Ureter (tissue), 1 donor: ENCODE measurements around the gene LYRM4. TPM values are rescaled to one million over a fixed set of nuclear protein-coding genes. Genes with fewer than 3 reads are reported as not detected.
"Not testable (repeated sequence)": the region's sequence is repeated elsewhere in the genome, so short reads cannot be mapped to it uniquely, and the experiment has no call there.

Source experiments
- DNase-seq: peaks from one replicate; pipeline ENCODE4 v3.0.0-alpha.2; 2020; ENCODE audit warnings: low spot score
- total RNA-seq: library from RNA; stranded (reverse); gene quantifications from one replicate; pipeline ENCODE4 v1.2.4, GENCODE V29; 2023
- donor health status: DM: yes; HTN: yes; CAD: no.

LYRM4 gene
- total RNA-seq, 1 donor from 2014 or later: 33.5 TPM

DNA sequence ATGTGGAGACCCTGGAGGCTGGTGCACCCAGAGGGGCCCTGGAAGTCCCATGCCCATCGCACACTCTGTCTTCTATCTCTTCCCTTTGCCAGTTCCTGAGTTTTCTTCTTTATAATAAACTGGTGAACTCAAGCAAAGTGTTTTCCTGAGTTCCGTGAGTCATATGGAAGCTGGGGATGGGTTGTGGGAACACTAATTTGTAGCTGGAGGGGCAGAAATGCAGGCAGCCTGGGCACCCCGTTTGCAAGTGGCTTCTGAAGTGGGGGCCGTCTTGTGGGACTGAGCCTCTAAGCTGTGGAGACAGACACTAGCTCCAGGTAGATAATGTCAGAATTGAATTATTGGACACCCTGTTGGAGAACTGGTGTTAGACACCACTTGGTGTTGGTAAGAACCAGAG lies 178.8 kb downstream of the LYRM4 start:
- no peak for DNase-seq

DNA sequence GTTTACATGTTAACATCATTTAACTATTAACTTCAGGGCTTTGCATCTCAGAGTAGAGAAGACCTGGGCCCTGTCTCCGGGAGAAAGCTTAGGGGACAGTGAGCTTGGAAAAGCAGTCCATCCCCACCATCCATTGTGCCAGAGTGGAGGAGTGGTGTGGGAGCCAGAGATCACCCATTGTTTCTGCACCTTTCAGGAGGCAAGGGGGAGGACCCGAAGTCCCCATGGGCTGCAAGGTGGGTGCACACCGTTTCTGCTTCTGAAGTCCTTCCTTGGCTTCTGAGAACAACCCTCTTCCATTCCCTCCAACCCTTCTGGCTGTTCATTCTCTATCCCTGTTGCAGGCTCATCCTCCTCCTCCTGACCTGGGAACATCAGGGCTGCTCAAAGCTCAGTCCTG lies 179.6 kb downstream of the LYRM4 start:
- DNase-seq: no peak

DNA sequence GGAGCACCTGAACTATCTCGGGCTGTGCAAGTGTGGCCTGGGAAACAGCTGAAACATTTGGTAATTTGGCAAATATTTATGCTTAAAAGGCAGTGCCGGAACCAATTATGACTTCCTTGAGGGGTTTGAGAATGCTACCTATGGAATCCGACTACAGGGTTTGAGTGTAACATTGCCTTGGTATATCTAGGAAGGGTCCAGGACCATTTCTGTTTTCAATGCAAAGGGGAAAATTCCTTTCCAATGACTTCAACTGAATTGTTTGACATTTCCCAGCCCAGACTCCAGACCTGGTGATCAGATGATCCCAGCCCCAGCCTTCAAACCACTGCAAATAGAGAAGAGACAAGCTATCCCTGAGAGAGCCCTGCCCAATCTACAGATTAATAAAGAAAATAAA lies 180.2 kb downstream of the LYRM4 start:
- DNase-seq: no peak

DNA sequence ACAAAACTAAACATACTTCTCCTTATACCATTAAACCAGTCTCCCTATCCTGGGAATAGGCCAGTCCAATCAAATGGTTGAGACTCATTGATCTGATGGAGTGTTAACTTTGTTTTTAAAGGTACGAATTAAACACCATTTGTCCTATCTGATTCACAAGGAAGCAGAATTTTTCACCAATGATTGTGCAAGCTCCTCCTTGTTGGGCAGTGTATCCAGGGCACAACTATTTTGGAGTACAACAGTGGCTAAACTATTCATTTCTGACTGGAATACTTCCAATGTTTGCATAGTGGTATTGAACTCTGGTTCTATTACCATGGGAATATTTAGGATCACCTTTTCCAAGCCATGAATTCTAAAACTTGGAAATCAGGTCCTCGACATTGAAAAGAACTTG lies 181.1 kb downstream of the LYRM4 start:
- DNase-seq: no peak

DNA sequence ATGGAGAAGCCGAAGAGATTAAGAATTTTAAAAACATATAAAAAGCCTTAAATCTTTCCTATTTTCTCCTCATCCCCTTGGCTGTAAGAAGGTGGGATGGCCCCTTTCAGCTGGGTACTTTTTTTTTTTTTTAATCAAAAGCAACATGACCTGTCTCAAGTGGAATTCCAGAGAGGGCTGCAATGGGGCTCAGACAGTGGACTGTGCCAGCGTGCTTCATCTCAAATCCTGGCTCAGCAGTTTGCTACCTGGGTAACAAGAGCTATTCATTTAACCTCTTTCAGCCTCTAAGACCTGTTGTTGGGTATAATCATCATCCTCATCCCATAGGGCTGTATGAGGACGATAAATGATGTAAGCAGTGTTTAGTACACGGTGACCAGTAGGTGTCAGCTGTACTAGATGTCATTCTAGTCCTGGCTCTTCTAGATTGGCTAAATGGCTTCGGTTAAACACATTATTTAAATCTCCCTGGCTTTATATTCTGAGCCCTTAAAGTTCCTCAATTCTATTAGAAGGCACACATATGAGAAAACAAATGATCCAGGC lies 182.6 kb downstream of the LYRM4 start:
- no peak for DNase-seq

DNA sequence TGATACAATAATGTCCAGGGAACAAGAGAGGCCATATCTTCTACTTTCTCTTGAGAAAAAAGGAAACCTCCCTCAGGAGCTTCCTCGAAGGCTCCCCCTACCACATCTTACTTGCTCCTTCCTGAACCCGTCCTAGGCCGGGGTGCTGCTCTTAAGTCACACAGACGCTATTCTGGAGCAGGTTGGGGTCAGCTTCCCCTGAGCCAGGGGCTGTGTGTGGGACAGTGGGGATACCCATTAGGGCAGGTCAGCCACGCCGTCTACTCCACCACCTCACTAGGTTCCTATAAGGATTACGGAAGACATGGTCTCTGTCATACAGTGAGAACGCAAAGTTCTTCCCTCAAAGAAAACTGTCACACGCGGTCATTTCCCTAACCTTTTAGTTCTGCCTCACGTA lies 183.8 kb downstream of the LYRM4 start:
- DNase-seq: no peak

DNA sequence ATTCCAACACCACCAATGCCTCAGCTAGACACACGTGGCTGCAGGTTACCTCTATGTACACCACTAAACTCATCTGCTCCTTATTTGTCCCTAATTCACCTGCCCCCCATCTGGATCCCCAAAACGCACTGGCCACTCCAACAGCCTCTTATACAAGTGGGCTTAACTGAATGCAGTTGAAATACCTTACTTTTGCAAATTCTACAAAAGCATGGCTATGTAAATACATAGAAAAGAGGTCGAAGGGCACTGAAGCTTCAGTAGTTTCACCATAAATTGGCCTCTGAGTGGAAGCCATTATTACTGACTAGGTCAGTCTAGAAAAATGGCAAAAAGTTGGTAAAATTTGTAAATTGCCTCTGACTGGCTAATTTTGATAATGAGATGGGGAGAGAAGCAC lies 186.8 kb downstream of the LYRM4 start:
- DNase-seq: no peak

DNA sequence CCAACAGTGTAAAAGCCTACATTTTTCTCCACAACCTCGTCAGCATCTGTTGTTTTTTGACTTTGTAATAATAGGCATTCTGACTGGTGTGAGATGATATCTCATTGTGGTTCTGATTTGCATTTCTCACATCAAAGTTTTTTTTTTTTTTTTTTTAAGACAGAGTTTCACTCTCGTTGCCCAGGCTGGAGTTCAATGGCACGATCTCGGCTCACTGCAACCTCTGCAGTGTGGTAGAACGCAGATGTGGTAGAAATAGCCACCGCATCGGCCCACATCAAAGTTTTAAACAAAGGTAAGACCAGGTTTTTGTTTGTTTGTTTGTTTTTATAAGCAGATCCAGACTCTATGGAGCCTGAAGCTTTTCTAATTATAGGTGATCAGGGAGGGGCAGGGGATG lies 188.3 kb downstream of the LYRM4 start:
- DNase-seq: no peak

DNA sequence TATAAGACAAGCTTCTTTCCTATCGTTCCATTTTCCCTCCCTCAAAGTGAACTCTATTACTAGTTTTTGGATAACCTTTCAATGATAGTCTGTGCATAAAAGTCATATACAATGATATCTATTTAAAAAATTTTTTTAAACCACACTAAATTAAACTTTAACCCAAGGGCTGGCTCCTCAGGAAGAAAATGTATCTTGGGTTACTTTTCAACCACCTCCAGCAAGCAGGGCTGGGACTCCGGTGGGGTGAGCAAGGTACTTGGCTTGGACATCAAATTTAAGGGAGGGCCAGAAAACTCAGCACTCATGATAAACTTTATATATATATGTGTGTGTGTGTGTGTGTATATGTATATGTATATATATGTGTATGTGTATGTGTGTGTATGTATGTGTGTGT lies 189.5 kb downstream of the LYRM4 start:
- no peak for DNase-seq

DNA sequence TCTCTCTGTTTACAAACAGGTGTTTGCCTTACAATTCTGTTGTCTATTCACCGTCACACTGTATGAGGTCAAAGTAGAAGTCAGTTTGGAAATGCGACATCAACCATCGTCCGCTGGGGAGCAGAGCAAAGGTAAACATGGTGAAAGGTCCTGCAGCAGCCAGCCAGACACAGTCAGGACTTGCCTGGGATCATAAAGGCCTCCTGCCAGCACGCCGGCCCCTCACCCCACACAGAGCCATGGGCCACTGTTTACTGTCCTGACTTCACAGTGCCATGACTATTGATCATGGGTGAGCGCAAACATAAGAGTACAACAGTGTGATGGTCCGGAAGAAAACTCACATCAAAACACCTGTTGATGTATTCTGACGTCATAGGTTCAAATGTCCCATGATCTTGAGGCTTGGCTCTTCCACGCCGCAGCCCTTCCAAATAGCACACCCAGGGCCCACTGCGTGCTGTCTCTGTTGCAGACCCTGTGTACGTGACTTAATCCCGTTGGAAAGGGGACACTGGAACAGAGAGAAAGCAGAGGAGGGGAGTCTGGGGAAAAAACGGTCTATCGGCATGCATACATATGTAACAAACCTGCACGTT lies 192.5 kb downstream of the LYRM4 start:
- no peak for DNase-seq

DNA sequence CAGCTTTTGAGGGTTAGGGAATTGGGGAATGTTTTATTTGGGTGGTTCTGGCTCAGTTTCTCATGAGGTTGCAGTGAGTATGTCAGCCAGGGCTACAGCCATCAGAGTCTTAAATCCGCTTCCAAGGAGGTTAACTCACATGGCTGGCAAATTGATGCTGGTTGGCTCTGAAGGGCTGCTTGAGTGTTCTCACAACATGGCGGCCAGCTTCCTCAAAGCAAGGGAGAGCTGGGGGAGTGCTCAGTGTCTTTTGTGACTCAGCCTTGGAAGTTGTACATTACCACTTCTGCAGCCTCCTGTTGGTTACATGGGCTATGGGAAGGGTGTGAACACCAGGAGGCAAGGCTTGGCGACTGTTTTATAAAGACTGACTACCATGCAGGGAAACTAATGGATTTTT lies 193.4 kb downstream of the LYRM4 start:
- no peak for DNase-seq

DNA sequence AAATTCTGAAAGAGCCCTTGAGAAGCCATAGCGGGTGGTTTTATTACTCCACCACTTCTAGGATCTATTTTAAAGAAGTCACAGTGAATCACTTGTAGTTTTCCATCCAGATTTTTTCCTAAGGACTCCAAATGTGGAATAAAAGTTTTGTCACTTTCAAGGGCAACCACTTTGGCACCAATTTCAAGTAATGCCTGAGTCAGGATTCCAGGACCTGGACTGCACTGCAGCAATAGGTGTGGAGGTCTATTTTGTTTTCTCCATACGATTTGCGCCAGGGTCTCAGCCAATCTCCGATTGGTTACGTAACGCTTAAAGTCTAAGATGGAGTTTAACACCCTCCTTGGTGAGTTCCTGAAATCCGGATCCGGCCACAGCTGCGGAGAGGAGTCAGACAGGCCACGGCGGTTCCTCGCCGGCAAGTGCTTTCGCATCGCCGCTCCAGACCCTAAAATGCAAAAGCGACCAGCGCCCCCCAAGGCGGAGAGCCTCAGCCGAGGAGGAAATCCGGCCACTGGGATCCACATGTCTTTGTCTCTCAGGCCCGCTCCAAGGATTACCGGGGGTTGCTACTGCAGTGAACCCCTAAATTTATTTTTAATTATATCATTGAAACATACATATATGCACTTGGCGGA lies 194.2 kb downstream of the LYRM4 start:
- DNase-seq: no peak

DNA sequence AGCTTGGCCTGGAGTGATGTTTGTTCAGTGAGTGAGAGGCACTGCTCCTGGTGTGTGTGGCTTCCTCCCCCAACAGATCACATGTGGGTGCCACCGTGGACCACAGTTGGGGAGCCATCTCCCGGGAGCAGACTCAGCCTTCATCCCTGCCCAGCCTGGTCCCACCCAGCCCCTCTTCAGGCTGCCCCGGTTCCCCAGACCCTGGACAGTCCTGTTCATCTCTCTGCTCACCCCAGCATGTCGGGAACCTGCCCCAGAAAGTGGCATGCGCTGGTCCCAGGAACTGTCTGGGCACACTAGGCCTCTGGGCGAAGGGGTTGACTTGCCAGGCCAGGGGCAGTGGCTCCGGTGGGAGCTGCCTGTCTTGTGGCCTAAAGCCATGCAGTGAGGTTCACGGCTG lies 197.1 kb downstream of the LYRM4 start:
- no peak for DNase-seq

DNA sequence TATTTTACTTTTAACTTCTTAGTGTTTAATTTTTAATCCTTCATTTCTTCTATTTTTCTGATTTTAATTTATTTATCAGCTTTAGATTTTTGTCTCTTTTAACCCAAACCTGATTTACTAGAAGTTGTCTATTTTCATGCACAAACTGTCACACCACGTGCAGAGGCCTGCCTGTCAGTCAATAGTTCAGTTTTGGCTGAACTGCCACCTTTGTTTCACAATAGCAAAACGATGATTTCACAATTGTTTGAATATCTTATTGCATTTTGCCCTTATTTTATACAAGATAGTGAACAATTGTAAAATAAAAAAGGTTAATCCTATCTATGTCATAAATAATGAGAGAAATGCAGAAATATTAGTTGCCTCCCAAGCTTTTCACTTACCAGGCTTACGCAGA lies 199.6 kb downstream of the LYRM4 start:
- no peak for DNase-seq

DNA sequence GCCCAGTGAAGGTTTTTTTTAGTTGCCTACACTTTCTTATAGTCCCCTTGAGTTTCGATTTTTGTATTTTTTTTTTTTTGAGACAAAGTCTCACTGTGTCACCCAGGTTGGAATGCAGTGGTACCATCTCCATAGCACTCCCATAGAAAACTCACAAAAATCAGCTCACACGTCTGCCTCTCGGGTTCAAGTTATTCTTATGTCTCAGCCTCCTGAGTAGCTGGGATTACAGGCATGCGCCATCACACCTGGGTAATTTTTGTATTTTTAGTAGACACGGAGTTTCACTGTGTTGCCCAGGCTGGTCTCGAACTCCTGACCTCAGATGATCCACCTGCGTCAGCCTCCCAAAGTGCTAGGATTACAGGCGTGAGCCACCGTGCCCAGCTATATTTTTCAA lies 200.3 kb downstream of the LYRM4 start:
- not testable (repeated sequence) for DNase-seq

DNA sequence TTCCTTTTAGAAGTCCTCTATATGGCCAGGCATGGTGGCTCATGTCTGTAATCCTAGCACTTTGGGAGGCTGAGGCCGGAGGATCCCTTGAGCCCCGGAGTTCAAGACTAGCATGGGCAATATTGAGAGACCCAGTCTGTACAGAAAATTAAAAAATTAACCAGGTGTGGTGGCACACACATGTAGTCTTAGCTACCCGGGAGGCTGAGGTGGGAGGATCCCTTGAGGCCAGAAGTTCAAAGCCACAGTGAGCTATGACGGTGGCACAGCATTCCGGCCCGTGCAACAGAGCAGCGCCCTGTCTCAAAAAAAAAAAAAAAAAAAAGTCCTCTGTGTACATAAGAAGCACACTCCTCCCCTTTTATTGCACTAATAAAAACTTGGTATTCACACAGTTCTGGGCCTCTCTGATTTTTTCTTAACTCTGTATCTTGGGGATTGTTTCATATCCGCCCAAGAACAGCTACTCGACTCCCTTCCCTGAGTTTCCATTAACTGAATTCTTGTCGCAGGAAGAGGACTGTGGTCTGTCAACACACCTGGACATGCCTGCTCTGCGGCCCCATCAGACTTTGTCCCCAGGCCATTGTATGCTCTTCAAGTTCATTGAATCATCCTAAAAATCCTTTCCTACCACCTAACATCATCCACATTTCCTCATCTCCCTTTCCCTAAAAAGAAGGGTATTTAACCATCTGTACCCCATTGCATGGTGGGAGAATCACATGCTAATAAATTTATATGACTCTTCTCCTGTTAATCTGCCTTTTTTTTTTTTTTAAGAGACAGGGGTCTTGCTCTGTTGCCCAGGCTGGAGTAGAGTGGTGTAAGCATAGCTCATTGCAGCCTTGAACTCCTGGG lies 201.5 kb downstream of the LYRM4 start:
- no peak for DNase-seq

Other genes with a start within 250 kb of the LYRM4 start
- 2.9 TPM for gene PPP1R3G, start 175.6 kb downstream of the LYRM4 start, total RNA-seq
- gene FARS2, start 563 bp upstream of the LYRM4 start, total RNA-seq: 27.4 TPM